ENCODE measurements around the gene CCT8. TPM values are rescaled to one million over a fixed set of nuclear protein-coding genes. Genes with fewer than 3 reads are reported as not detected.

CCT8 gene
- total and polyA plus RNA-seq, 10 of the 15 experiments (the other 5 are each of a cell fraction or from before 2014, with no cell fraction given): 321 to 696 (median 471) TPM

DNA sequence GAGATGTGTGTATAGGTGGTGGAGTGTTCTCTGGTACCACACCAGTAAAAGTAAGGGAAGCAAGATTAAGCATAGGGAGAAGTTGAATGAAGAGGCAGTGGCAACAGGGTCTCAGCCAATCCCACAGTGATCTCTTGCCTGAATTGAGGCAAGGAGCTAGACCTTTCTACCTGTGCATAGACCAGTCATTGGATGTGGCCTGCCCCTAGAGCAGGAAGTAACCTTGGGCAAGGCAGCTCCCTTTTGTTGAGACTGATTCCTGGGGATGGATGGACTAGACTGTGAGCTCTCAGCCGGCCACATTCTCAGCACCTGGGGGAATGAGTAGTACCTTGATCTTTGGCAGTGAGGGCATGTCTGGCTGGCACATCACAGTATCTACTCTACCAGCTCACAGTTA, 42.5 kb downstream of the CCT8 start:
- H3K4me1 ChIP-seq (ENCODE audit: control insufficient read depth, insufficient read depth, low read length): no peaks in the 10 kb centered on the region
- H3K9ac ChIP-seq (ENCODE audit: control insufficient read depth, insufficient read depth, low read length): no peak overlapping the region
- no peaks in the 10 kb centered on the region for H4K20me1 ChIP-seq (ENCODE audit: control insufficient read depth, insufficient read depth)
- H3K9me3 ChIP-seq (replicated peaks; ENCODE audit: control insufficient read depth, insufficient read depth, low read length): no peaks in the 10 kb centered on the region; the same call in 2 of the 3 replicates
- no peak for FAIRE-seq
- peaks cover 28% of the 10 kb centered on the region for H3K79me2 ChIP-seq (ENCODE audit: control insufficient read depth, insufficient read depth, low read length)
- intact Hi-C loops (cut with micrococcal nuclease; ENCODE audit: unreplicated experiment) (no loop called here), in situ Hi-C loops (cut with MboI) (no loop called here)
- H3K27me3 ChIP-seq (replicated peaks in 1 of 2; ENCODE audit: control insufficient read depth in 2 of 2, insufficient read depth in 2 of 2, low read length in 1 of 2): no peaks in the 10 kb centered on the region
- ChIA-PET RAD21 (ENCODE audit: unreplicated experiment) (no interaction called here), SMC1A (ENCODE audit: uncharacterized antibody, unreplicated experiment) (no interaction called here), CTCF (no interaction called here), POLR2A (interaction anchor here (0.6 kb wide), 1 partner anchor 12 kb away, joined by 4 read pairs; the partner anchor contains the start of gene RWDD2B)
- no peak overlapping the region for H2AFZ ChIP-seq (ENCODE audit: control insufficient read depth, low read depth, low read length)
- no TSS peak for BruUV-seq (replicated peaks)
- no peak overlapping the region for H3K4me2 ChIP-seq (ENCODE audit: control insufficient read depth, insufficient read depth)
- no peak for DNase-seq (ENCODE audit: low read depth, low spot score)
- peaks cover 5 to 33% of the 10 kb centered on the region in 2 experiments for H3K36me3 ChIP-seq (ENCODE audit: control insufficient read depth in 2 of 2, insufficient read depth in 2 of 2, low read length in 1 of 2)
- no peak for ATAC-seq
- TF ChIP-seq, protein P1, sequence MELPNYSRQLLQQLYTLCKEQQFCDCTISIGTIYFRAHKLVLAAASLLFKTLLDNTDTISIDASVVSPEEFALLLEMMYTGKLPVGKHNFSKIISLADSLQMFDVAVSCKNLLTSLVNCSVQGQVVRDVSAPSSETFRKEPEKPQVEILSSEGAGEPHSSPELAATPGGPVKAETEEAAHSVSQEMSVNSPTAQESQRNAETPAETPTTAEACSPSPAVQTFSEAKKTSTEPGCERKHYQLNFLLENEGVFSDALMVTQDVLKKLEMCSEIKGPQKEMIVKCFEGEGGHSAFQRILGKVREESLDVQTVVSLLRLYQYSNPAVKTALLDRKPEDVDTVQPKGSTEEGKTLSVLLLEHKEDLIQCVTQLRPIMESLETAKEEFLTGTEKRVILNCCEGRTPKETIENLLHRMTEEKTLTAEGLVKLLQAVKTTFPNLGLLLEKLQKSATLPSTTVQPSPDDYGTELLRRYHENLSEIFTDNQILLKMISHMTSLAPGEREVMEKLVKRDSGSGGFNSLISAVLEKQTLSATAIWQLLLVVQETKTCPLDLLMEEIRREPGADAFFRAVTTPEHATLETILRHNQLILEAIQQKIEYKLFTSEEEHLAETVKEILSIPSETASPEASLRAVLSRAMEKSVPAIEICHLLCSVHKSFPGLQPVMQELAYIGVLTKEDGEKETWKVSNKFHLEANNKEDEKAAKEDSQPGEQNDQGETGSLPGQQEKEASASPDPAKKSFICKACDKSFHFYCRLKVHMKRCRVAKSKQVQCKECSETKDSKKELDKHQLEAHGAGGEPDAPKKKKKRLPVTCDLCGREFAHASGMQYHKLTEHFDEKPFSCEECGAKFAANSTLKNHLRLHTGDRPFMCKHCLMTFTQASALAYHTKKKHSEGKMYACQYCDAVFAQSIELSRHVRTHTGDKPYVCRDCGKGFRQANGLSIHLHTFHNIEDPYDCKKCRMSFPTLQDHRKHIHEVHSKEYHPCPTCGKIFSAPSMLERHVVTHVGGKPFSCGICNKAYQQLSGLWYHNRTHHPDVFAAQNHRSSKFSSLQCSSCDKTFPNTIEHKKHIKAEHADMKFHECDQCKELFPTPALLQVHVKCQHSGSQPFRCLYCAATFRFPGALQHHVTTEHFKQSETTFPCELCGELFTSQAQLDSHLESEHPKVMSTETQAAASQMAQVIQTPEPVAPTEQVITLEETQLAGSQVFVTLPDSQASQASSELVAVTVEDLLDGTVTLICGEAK (IDR thresholded peaks at IDR 0.05; ENCODE audit: borderline replicate concordance): no peak
- TF ChIP-seq POLR2AphosphoS5 (IDR thresholded peaks at IDR 0.05; ENCODE audit: low read length): 0 out of 2 replicates have a peak, but pooled peaks have one; percentile 37
- no peak overlapping the region for H3K4me3 ChIP-seq
- 100% methylated on average over 1 of the region's 1 CpG for WGBS (ENCODE audit: insufficient coverage, insufficient replicate concordance, low lambda C conversion rate, missing lambda C conversion rate)
- H3K27ac ChIP-seq (ENCODE audit: control insufficient read depth, insufficient read depth): no peak overlapping the region
